ENCODE measurements around the gene KCNIP4.
A peak's percentile ranks its signal among the peaks of the same experiment; 100 is the strongest.

The KCNIP4 gene

DNA sequence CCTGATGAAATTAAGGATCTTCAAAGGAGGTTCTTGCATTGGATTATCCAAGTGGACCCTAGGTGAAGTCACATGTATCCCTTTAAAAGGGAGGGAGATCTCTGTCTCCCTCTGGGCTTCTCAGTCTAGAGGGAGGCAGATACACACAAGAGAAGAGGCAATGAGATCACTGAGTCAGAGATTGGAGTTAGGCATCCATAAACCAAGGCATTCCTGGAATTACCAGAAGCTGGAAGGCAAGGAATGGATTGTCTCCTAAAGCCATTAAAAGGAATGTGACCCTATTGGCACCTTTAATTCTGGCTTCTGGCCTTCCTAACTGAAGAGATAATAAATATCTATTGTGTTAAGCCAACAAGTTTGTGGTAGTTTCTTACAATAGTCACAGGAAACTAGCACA is 865.2 kb downstream of the KCNIP4 start:
- peak; percentile 33 for DNase-seq (ENCODE audit: low read depth, low spot score)
- Histone ChIP-seq H3K4me3 (ENCODE audit: insufficient read length, low read depth) (no peak overlapping the region), H3K9me3 (ENCODE audit: insufficient read depth, low read length) (no peaks in the 10 kb centered on the region), H3K4me1 (ENCODE audit: insufficient read depth, insufficient read length) (no peaks in the 10 kb centered on the region), H3K9ac (ENCODE audit: insufficient read length, low read depth) (no peak overlapping the region), H3K27me3 (ENCODE audit: insufficient read depth, insufficient read length) (no peaks in the 10 kb centered on the region), H3K36me3 (ENCODE audit: insufficient read depth, insufficient read length, low read length) (no peaks in the 10 kb centered on the region)
- TF ChIP-seq ZNF274 (IDR thresholded peaks at IDR 0.05; ENCODE audit: low read depth, low read length) (no peak), YY1 (IDR thresholded peaks at IDR 0.05; ENCODE audit: insufficient read depth, insufficient read length) (no peak)

DNA sequence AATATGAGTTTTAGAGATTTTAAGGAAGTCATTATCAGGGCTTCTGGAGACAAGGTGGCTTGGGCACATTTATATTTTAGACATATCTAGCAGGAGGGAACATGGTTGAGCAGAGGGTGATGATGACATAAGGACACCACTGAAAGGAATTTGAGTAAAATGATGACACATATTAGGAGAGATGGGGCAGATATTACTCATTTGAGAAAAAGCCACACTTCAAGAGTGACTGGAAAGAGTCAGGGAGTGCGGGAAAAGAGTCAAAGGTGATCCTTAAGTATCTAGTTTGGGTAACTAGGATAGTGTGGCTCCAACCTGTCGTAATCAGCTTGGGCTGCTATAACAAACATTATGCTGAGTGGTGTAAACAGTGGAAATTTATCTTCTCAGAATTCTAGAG is 870.6 kb downstream of the KCNIP4 start:
- no peak for TF ChIP-seq SUZ12 (IDR thresholded peaks at IDR 0.05; ENCODE audit: extremely low read depth, insufficient read depth, insufficient read length)
- no peak for TF ChIP-seq ZNF274 (IDR thresholded peaks at IDR 0.05; ENCODE audit: low read depth, low read length)
- no peak for TF ChIP-seq YY1 (IDR thresholded peaks at IDR 0.05; ENCODE audit: insufficient read depth, insufficient read length)

DNA sequence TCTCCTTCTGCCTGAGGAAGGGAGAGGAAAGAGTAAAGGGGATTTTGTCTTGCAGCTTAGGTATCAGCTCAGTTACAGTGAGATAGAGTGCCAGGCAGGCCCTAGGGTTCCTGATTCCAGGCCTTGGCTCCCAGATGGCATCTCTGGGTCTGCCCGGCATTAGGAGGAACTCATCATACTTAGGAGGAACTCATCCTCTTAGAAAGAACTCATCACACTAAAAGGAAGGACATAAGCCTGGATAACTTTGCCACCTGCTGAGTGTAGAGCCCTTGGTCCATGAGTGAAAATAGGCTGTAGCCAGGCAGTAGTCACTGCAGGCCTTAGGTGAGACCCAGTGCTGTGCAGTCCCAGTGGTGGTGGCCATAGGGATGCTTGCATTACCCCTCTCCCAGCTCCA is 881.2 kb downstream of the KCNIP4 start:
- Histone ChIP-seq H3K9me3 (ENCODE audit: insufficient read depth, low read length) (no peaks in the 10 kb centered on the region), H3K9ac (ENCODE audit: insufficient read length, low read depth) (no peak overlapping the region), H3K27me3 (ENCODE audit: insufficient read depth, insufficient read length) (no peaks in the 10 kb centered on the region), H3K4me1 (ENCODE audit: insufficient read depth, insufficient read length) (no peaks in the 10 kb centered on the region), H3K4me3 (ENCODE audit: insufficient read length, low read depth) (no peak overlapping the region), H3K36me3 (ENCODE audit: insufficient read depth, insufficient read length, low read length) (no peaks in the 10 kb centered on the region)
- TF ChIP-seq YY1 (IDR thresholded peaks at IDR 0.05; ENCODE audit: insufficient read depth, insufficient read length) = no peak
- TF ChIP-seq SUZ12 (IDR thresholded peaks at IDR 0.05; ENCODE audit: extremely low read depth, insufficient read depth, insufficient read length) = no peak
- TF ChIP-seq ZNF274 (IDR thresholded peaks at IDR 0.05; ENCODE audit: low read depth, low read length) = no peak
- no peak for DNase-seq (ENCODE audit: low read depth, low spot score)

More for the DNA sequence above, 870.6 kb downstream of the KCNIP4 start:
- Histone ChIP-seq H3K27me3 (ENCODE audit: insufficient read depth, insufficient read length) (no peaks in the 10 kb centered on the region), H3K4me3 (ENCODE audit: insufficient read length, low read depth) (no peak overlapping the region), H3K36me3 (ENCODE audit: insufficient read depth, insufficient read length, low read length) (no peaks in the 10 kb centered on the region), H3K9me3 (ENCODE audit: insufficient read depth, low read length) (no peaks in the 10 kb centered on the region), H3K9ac (ENCODE audit: insufficient read length, low read depth) (no peak overlapping the region), H3K4me1 (ENCODE audit: insufficient read depth, insufficient read length) (no peaks in the 10 kb centered on the region)
- no peak for DNase-seq (ENCODE audit: low read depth, low spot score)

DNA sequence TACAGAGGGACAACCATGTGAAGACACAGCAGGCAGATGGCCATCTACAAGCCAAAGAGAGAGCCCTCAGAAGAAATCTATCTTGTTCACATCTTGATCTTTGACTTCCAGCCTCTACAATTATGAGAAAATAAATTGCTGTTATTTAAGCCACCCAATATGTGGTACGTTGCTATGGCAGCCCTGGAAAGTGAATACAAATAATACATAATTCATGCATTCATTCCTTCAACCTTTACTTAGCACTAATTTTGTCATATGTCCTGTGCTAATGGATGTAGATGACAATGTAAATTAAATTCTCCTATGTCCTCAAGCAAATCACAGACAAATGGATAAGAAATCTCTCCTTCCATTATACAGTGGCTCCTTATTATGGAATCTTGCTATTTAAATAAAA is 886.7 kb downstream of the KCNIP4 start:
- no peaks in the 10 kb centered on the region for H3K36me3 ChIP-seq (ENCODE audit: insufficient read depth, insufficient read length, low read length)
- no peak for TF ChIP-seq SUZ12 (IDR thresholded peaks at IDR 0.05; ENCODE audit: extremely low read depth, insufficient read depth, insufficient read length)
- no peak for TF ChIP-seq YY1 (IDR thresholded peaks at IDR 0.05; ENCODE audit: insufficient read depth, insufficient read length)
- no peak for TF ChIP-seq ZNF274 (IDR thresholded peaks at IDR 0.05; ENCODE audit: low read depth, low read length)
- H3K9ac ChIP-seq (ENCODE audit: insufficient read length, low read depth) = no peak overlapping the region
- no peak overlapping the region for H3K4me3 ChIP-seq (ENCODE audit: insufficient read length, low read depth)
- no peaks in the 10 kb centered on the region for H3K4me1 ChIP-seq (ENCODE audit: insufficient read depth, insufficient read length)
- DNase-seq (ENCODE audit: low read depth, low spot score) = no peak
- no peaks in the 10 kb centered on the region for H3K9me3 ChIP-seq (ENCODE audit: insufficient read depth, low read length)
- no peaks in the 10 kb centered on the region for H3K27me3 ChIP-seq (ENCODE audit: insufficient read depth, insufficient read length)

DNA sequence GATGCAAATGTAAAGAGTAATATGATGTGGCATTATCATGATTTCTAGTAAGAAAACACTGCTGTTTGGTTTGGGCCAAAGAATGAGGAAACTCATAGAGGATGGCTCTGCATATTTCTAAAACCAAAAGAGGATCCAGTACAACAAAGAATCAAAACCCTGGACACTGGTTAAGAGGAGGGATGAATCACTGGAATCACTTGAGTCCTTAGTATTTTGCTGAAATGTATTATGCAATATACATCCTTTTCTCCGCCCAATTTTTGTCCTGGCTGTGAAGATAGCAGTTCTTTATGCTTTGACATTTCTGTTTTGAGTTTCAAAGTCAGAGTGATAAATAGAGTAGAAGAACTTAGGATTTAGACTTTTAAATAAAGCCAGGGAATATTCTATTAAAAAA is 902.4 kb downstream of the KCNIP4 start:
- Histone ChIP-seq H3K9ac (ENCODE audit: insufficient read length, low read depth) (no peak overlapping the region), H3K27me3 (ENCODE audit: insufficient read depth, insufficient read length) (no peaks in the 10 kb centered on the region), H3K36me3 (ENCODE audit: insufficient read depth, insufficient read length, low read length) (no peaks in the 10 kb centered on the region), H3K4me1 (ENCODE audit: insufficient read depth, insufficient read length) (no peaks in the 10 kb centered on the region), H3K9me3 (ENCODE audit: insufficient read depth, low read length) (no peaks in the 10 kb centered on the region), H3K4me3 (ENCODE audit: insufficient read length, low read depth) (no peak overlapping the region)
- no peak for DNase-seq (ENCODE audit: low read depth, low spot score)
- TF ChIP-seq SUZ12 (IDR thresholded peaks at IDR 0.05; ENCODE audit: extremely low read depth, insufficient read depth, insufficient read length) (no peak), YY1 (IDR thresholded peaks at IDR 0.05; ENCODE audit: insufficient read depth, insufficient read length) (no peak), ZNF274 (IDR thresholded peaks at IDR 0.05; ENCODE audit: low read depth, low read length) (no peak)

DNA sequence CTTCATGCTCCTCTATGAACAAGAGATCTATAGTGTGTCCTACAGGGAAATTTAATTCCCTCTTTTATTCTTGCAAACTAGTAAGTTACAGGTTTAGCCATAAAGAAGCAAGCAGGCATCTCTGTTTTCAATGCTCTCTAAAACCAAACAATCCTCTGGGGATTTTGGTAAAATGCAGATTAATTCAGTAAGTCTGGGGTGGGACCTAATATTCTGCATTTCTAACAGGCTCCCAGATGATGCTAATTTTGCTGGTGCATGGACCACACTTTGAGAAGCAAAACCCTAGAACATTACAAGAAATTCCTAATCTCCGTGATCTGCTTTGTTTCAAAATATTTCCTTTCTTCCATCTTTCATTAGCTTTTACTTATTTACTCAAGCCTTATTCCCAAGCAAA is 903.5 kb downstream of the KCNIP4 start:
- no peaks in the 10 kb centered on the region for H3K4me1 ChIP-seq (ENCODE audit: insufficient read depth, insufficient read length)
- H3K4me3 ChIP-seq (ENCODE audit: insufficient read length, low read depth) = no peak overlapping the region
- no peak overlapping the region for H3K9ac ChIP-seq (ENCODE audit: insufficient read length, low read depth)
- no peaks in the 10 kb centered on the region for H3K36me3 ChIP-seq (ENCODE audit: insufficient read depth, insufficient read length, low read length)
- H3K27me3 ChIP-seq (ENCODE audit: insufficient read depth, insufficient read length) = no peaks in the 10 kb centered on the region
- H3K9me3 ChIP-seq (ENCODE audit: insufficient read depth, low read length) = no peaks in the 10 kb centered on the region
- DNase-seq (ENCODE audit: low read depth, low spot score) = no peak
- TF ChIP-seq ZNF274 (IDR thresholded peaks at IDR 0.05; ENCODE audit: low read depth, low read length) (no peak), SUZ12 (IDR thresholded peaks at IDR 0.05; ENCODE audit: extremely low read depth, insufficient read depth, insufficient read length) (no peak), YY1 (IDR thresholded peaks at IDR 0.05; ENCODE audit: insufficient read depth, insufficient read length) (no peak)

DNA sequence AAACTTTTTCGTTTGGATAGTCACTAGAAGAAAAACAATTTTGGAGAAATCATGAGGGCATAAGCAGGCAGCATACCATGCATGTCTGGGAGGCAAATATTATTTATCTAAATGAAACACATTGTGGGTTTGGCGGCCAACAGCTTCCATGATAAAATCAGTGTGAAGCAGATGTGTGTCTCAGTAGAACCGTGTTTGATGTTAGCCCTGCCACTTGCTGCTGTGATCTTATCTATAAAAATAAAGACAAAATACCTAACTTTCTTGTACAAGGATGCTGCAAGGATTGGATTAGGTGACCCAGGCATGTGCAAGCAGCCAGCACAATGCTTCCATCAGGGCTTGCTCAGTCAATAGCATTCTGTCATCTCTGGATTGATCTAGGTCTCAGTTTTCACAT is 906.9 kb downstream of the KCNIP4 start:
- Histone ChIP-seq H3K4me3 (ENCODE audit: insufficient read length, low read depth) (no peak overlapping the region), H3K9ac (ENCODE audit: insufficient read length, low read depth) (no peak overlapping the region), H3K36me3 (ENCODE audit: insufficient read depth, insufficient read length, low read length) (no peaks in the 10 kb centered on the region), H3K9me3 (ENCODE audit: insufficient read depth, low read length) (no peaks in the 10 kb centered on the region), H3K27me3 (ENCODE audit: insufficient read depth, insufficient read length) (no peaks in the 10 kb centered on the region), H3K4me1 (ENCODE audit: insufficient read depth, insufficient read length) (no peaks in the 10 kb centered on the region)
- TF ChIP-seq YY1 (IDR thresholded peaks at IDR 0.05; ENCODE audit: insufficient read depth, insufficient read length) = no peak
- no peak for TF ChIP-seq ZNF274 (IDR thresholded peaks at IDR 0.05; ENCODE audit: low read depth, low read length)
- TF ChIP-seq SUZ12 (IDR thresholded peaks at IDR 0.05; ENCODE audit: extremely low read depth, insufficient read depth, insufficient read length) = no peak
- no peak for DNase-seq (ENCODE audit: low read depth, low spot score)

DNA sequence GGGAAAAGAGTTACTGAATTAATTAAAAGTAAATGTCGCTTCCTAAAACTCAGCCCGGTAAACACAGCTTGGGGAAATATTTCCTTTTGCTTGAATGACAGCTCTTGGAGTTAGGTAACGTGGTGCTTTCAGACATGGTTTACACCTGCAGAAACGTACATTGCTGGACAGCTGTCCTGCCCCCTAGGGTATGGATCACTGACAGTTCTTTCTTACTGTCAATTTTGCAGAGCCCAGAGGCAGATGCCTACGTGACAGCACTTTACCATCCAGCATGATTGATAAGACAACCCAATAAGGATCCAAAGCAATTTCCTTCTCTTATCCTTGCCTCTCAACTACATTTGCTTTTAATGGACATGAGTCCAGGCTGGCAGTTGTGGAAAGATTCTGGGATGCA is 913.8 kb downstream of the KCNIP4 start:
- no peaks in the 10 kb centered on the region for H3K9me3 ChIP-seq (ENCODE audit: insufficient read depth, low read length)
- H3K9ac ChIP-seq (ENCODE audit: insufficient read length, low read depth) = no peak overlapping the region
- H3K4me3 ChIP-seq (ENCODE audit: insufficient read length, low read depth) = no peak overlapping the region
- TF ChIP-seq YY1 (IDR thresholded peaks at IDR 0.05; ENCODE audit: insufficient read depth, insufficient read length) (no peak), SUZ12 (IDR thresholded peaks at IDR 0.05; ENCODE audit: extremely low read depth, insufficient read depth, insufficient read length) (no peak), ZNF274 (IDR thresholded peaks at IDR 0.05; ENCODE audit: low read depth, low read length) (no peak)
- no peaks in the 10 kb centered on the region for H3K4me1 ChIP-seq (ENCODE audit: insufficient read depth, insufficient read length)
- H3K36me3 ChIP-seq (ENCODE audit: insufficient read depth, insufficient read length, low read length) = no peaks in the 10 kb centered on the region
- H3K27me3 ChIP-seq (ENCODE audit: insufficient read depth, insufficient read length) = no peaks in the 10 kb centered on the region
- no peak for DNase-seq (ENCODE audit: low read depth, low spot score)
